ENCODE measurements around the gene SHTN1.

SHTN1 gene

DNA sequence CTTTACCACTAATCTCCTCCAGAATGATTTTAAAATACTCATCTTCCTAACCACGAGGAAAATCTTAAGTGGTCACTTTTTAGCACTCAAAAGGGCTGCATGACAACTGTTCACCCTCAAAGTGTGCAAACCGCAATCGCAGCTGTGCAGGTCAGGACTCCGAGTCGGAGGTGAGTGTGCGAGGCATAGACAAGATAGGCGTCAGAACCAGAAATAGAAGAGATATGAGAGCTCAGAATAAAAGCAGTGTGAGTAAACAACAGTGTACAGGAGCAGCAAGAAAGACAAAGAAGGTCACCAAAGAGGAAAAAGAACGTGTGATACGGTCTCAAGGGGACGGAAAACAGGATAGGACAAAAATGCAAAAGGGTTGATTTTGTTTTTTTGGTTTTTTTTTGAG, 173.2 kb downstream of the SHTN1 start:
- no peak for DNase-seq

All from fibroblast of skin of scalp (primary cell).